K562 (cell line): ENCODE results near the gene TCIRG1.

Source experiments
- CCAR2 ChIP-seq: fragments of 200-400 bp; formaldehyde crosslinking; IDR thresholded peaks from 2 replicates; pipeline ENCODE4 v1.6.1; 2017; ENCODE audit warnings: mild to moderate bottlenecking, low read depth, low read length
- ETV5 ChIP-seq: sonication (generic); formaldehyde crosslinking; IDR thresholded peaks from 2 replicates; pipeline ENCODE4 v1.4.0; 2020; ENCODE audit warnings: low read depth, mild to moderate bottlenecking, missing genetic modification reagents
- JUNB ChIP-seq: fragments of 450-650 bp; formaldehyde crosslinking; conservative IDR thresholded peaks from 2 replicates; pipeline ENCODE4 v1.4.0; 2020; ENCODE audit warnings: mild to moderate bottlenecking
- POLR2AphosphoS5 ChIP-seq: IDR thresholded peaks from 2 replicates; pipeline ENCODE4 v1.6.1; 2011; ENCODE audit warnings: mild to moderate bottlenecking, low read depth, low read length, moderate library complexity; ENCODE audit not compliant: control insufficient read depth, insufficient read depth
- TCF7 ChIP-seq: sonication (generic); IDR thresholded peaks from 2 replicates; pipeline ENCODE4 v1.6.1; 2016; ENCODE audit warnings: antibody characterized with exemption, borderline replicate concordance

- TF ChIP-seq POLR2AphosphoS5 (no peak), ETV5 (no peak), CCAR2 (no peak), JUNB (CRISPR knock-in tag) (no peak), TCF7 (no peak)
These were observed 2.6 kb upstream of the TCIRG1 start for GRCh38 chr11:68036141-68036716.
